ENCODE measurements around the gene CYP46A1. TPM values are rescaled to one million over a fixed set of nuclear protein-coding genes. Genes with fewer than 3 reads are reported as not detected.

CYP46A1 gene
- total RNA-seq, 1 donor from 2014 or later = 2.9 TPM

DNA sequence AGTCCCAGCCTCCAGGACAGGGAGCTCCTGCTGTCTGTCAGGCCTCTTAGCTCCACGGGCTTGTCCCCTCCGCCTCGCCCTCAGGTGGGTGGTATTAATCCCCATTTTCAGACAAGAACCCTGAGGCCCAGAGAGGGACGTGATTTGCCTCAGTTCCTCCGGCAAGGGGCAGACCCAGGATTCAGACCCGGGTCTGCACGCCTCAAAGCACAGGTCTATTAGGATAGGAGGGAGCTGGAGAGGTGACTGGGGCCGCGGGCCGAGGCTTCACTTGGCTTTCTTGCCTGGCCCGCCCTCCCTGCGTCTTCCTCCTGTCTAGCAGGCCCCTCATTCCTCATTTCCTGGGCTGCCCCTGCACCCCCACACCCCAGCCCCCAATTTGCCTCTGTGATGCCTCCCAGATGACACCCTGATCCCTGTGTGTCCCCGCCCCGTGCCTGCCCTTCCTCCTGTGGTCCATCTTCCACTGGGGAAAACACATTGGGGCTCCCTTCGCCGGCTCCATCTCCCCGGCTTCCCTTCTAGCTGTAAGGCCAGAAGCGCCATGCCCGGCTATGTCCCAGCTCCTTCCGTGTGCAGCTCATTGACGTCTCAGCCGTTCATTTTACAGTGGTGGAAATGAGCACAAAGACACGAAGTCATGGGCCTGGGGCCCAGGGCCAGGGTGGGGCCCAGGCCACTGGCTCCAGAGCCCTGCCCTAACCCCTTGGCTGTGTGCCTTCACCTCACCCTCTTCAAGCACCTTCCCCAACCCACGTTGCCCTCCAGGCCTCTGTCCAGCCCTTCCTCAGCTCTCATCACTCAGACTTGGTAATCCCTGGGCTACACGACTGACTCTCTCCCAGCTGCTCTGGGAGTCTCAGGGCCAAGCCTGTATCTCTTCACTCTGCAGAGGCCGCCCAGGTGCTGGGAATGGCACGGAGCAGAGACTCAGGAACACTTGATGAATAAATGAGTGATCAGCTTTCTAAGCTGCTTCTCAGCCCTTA lies 15.5 kb upstream of the CYP46A1 start:
- peak overlapping the region; percentile 23 for H3K27ac Mint-ChIP-seq
- no peak overlapping the region for H3K4me3 Mint-ChIP-seq (ENCODE audit: low read depth)
- H3K27me3 Mint-ChIP-seq = peaks cover 27% of the 10 kb centered on the region
- no peaks in the 10 kb centered on the region for H3K36me3 Mint-ChIP-seq (ENCODE audit: insufficient read depth)
- peaks cover 6% of the 10 kb centered on the region for H3K4me1 Mint-ChIP-seq (ENCODE audit: low read depth)
- no peaks in the 10 kb centered on the region for H3K9me3 Mint-ChIP-seq (ENCODE audit: low read depth)
- TF ChIP-seq, protein P1, sequence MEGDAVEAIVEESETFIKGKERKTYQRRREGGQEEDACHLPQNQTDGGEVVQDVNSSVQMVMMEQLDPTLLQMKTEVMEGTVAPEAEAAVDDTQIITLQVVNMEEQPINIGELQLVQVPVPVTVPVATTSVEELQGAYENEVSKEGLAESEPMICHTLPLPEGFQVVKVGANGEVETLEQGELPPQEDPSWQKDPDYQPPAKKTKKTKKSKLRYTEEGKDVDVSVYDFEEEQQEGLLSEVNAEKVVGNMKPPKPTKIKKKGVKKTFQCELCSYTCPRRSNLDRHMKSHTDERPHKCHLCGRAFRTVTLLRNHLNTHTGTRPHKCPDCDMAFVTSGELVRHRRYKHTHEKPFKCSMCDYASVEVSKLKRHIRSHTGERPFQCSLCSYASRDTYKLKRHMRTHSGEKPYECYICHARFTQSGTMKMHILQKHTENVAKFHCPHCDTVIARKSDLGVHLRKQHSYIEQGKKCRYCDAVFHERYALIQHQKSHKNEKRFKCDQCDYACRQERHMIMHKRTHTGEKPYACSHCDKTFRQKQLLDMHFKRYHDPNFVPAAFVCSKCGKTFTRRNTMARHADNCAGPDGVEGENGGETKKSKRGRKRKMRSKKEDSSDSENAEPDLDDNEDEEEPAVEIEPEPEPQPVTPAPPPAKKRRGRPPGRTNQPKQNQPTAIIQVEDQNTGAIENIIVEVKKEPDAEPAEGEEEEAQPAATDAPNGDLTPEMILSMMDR (IDR thresholded peaks at IDR 0.05; ENCODE audit: unreplicated experiment) = no peak
- DNase-seq (ENCODE audit: low spot score, unreplicated experiment) = no peak

DNA sequence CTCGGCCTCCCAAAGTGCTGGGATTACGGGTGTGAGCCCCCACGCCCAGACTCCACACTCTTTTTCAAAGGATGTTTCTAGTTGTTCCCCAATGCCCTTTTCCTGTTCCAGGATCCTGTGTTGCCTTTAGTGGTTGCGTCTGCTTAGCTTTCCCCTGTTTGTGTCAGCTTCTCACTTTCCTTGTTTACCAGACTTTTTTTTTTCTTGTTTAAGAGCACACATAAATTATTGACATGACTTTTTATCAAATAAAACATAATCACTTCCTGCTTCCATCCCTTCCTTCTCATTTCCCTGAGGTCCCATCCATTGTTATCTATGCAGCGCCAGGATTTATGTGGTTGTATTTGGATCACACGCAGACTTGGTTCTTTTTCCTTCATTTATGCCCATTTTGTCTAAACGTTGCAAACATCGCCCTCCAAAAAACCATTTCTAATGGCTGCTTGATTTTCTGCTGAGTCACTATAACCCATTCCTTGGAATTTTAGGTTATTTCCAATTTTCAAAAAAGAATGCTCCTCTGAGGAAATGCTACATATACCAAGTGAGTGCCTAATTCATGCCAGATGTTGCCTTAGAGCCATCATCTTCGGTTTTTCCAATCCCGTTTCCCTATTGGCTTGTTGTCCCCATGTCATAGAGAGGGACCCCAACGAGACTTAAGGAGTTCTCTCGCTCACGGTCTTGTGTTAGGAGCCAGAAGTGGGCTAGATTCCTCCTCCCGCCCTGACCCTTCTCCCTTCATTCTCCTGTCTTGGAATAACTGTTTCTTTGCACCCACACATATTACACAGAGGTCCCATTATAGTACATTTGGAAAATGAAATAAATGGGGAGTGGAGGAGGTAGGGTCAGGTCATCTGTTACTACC lies 13.5 kb upstream of the CYP46A1 start:
- no peaks in the 10 kb centered on the region for H3K9me3 Mint-ChIP-seq (ENCODE audit: low read depth)
- H3K27ac Mint-ChIP-seq = no peak overlapping the region
- no peaks in the 10 kb centered on the region for H3K36me3 Mint-ChIP-seq (ENCODE audit: insufficient read depth)
- H3K4me3 Mint-ChIP-seq (ENCODE audit: low read depth) = no peak overlapping the region
- H3K27me3 Mint-ChIP-seq = peaks cover 23% of the 10 kb centered on the region
- H3K4me1 Mint-ChIP-seq (ENCODE audit: low read depth) = peaks cover 4% of the 10 kb centered on the region
- TF ChIP-seq, protein P1 (IDR thresholded peaks at IDR 0.05; ENCODE audit: unreplicated experiment) = no peak
- DNase-seq (ENCODE audit: low spot score, unreplicated experiment) = no peak

DNA sequence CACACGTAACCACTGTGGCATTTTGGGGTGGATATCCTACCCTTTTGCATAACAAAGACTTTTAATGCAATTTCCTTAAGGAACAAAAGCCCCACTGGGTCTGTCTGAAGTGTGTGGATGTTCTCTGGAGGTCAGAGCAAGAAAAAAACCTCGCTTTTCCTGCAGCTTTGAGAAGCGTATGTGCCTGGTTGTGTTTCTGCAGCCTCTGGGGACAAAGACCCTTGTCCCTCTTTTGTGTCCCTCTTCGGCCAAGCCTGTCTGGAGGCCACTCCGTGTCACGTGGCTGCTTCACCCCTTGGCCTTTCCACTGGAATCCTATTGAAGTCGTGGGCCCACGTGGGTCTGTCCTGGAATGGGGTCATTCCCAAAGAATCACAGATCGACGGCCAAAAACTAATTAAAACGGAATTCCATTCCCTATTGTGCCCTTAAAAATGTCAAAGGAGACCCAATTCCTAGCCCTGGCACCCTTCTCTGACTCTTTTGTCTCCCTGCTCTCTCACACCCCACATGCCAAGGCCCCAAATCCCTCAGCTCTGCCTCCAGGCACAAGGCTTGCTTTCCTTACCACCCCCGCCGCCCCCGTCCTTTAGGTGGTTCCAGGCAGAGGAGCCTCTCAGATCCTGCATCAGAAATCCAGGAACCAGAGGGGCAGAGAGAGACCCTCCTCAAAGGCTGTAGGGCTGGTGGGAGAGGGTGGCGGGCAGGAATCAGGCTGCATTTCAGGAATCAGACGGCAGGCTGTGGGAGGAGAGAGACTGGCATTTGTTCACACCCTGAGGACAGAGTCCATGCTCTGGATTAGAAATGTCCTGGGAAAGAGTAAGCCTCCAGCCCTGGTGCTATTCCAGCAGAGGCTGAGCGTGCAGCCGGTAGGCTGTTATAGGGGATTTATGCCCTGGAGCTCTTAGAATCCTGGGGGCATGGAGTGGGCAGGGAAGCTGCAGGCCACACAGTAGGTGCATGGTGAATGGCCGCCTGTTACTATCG lies 12.6 kb upstream of the CYP46A1 start:
- Mint-ChIP-seq H3K27me3 (peaks cover 23% of the 10 kb centered on the region), H3K4me3 (ENCODE audit: low read depth) (no peak overlapping the region), H3K27ac (peak overlapping the region; percentile 78), H3K9me3 (ENCODE audit: low read depth) (no peaks in the 10 kb centered on the region), H3K4me1 (ENCODE audit: low read depth) (peaks cover 4% of the 10 kb centered on the region), H3K36me3 (ENCODE audit: insufficient read depth) (no peaks in the 10 kb centered on the region)
- no peak for DNase-seq (ENCODE audit: low spot score, unreplicated experiment)
- TF ChIP-seq, protein P1 (IDR thresholded peaks at IDR 0.05; ENCODE audit: unreplicated experiment) = no peak

DNA sequence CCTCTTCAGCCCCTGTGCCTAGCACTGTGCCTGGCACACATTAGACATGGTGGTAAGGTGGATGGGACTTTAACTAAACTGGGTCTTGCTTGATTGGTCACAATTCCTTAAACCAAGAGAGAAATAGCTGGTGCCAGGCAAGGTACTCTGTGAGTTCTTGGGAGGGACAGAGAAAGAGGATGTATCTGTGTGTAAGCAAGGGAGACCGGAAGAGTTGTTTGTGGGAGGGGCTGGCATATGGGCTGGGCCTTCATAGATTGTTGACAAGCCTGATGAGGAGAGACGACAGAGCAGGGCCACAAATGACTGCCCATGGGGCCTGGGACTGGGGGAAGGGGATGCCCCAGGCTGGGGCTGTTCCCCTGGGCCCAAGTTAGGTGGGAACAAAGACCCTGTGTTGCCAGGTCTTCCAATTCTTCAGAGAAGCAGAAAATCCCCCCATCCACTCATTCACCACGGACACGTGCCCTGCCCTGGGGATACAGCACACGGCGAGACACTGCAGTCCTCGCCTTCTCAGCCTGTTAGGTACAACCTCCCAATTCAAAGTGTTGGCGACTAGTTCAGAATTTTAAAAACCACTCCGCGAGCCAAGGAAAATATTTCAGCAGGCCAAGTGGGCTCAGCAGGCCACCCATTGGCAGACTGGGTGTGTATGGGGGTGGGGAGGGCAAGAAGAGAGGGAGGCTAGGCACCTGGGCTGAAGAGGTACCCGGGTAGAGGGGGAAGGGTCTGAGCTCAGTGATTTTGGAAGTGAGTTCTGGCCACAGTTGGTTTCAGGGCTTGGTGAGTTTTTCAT lies 11.4 kb upstream of the CYP46A1 start:
- Mint-ChIP-seq H3K9me3 (ENCODE audit: low read depth) (no peaks in the 10 kb centered on the region), H3K4me3 (ENCODE audit: low read depth) (no peak overlapping the region), H3K27me3 (peaks cover 23% of the 10 kb centered on the region), H3K27ac (no peak overlapping the region), H3K4me1 (ENCODE audit: low read depth) (peaks cover 4% of the 10 kb centered on the region), H3K36me3 (ENCODE audit: insufficient read depth) (no peaks in the 10 kb centered on the region)
- TF ChIP-seq, protein P1 (IDR thresholded peaks at IDR 0.05; ENCODE audit: unreplicated experiment) = no peak
- DNase-seq (ENCODE audit: low spot score, unreplicated experiment) = no peak
